HG03442 (cell line): ENCODE measurements around the gene ZNF638.

Experiments
- ATAC-seq: cut with Tn5 transposase; IDR thresholded peaks from one replicate; pipeline ENCODE4 v1.9.1; 2021; ENCODE audit warnings: mild to moderate bottlenecking, moderate library complexity; ENCODE audit not compliant: unreplicated experiment

Gene ZNF638

GRCh38 chr2:71454221-71455010 lies 122.8 kb downstream of the ZNF638 start:
- ATAC-seq: no peak

- ATAC-seq: no peak
Observed at GRCh38 chr2:71455011-71455740, 123.6 kb downstream of the ZNF638 start.

GRCh38 chr2:71455741-71456569 lies 124.4 kb downstream of the ZNF638 start:
- no peak for ATAC-seq

GRCh38 chr2:71456617-71457016 lies 125.0 kb downstream of the ZNF638 start:
- ATAC-seq: no peak

GRCh38 chr2:71457123-71457915 lies 125.7 kb downstream of the ZNF638 start:
- no peak for ATAC-seq

- no peak for ATAC-seq
Observed at GRCh38 chr2:71457923-71458322, 126.3 kb downstream of the ZNF638 start.

- no peak for ATAC-seq
Observed at GRCh38 chr2:71458413-71459083, 127.0 kb downstream of the ZNF638 start.

GRCh38 chr2:71459084-71459431 lies 127.5 kb downstream of the ZNF638 start:
- no peak for ATAC-seq

- no peak for ATAC-seq
Observed at GRCh38 chr2:71460056-71460455, 128.5 kb downstream of the ZNF638 start.

GRCh38 chr2:71460595-71461303 lies 129.2 kb downstream of the ZNF638 start:
- ATAC-seq: no peak

- ATAC-seq: no peak
Observed at GRCh38 chr2:71461304-71461671, 129.7 kb downstream of the ZNF638 start.

GRCh38 chr2:71462056-71462605 lies 130.5 kb downstream of the ZNF638 start:
- no peak for ATAC-seq

GRCh38 chr2:71462641-71463341 lies 131.2 kb downstream of the ZNF638 start:
- ATAC-seq: no peak

GRCh38 chr2:71463342-71463654 lies 131.7 kb downstream of the ZNF638 start:
- ATAC-seq: no peak

- ATAC-seq: no peak
Observed at GRCh38 chr2:71464389-71464788, 132.8 kb downstream of the ZNF638 start.

- no peak for ATAC-seq
Observed at GRCh38 chr2:71465356-71465755, 133.8 kb downstream of the ZNF638 start.

- ATAC-seq: no peak
Observed at GRCh38 chr2:71465961-71466300, 134.3 kb downstream of the ZNF638 start.

- no peak for ATAC-seq
Observed at GRCh38 chr2:71466301-71467179, 135.0 kb downstream of the ZNF638 start.
